K562 (cell line): ENCODE data around the gene ZFAND3. TPM values are rescaled to one million over a fixed set of nuclear protein-coding genes. Genes with fewer than 3 reads are reported as not detected.

Source experiments
- ATAC-seq: fragments of 200-7000 bp; cut with Tn5 transposase; 3 replicates; pipeline ENCODE4 v1.9.1; 2020; ENCODE audit warnings: moderate library complexity
- BruUV-seq: library from RNA; stranded (reverse); fragments of 400-500 nt; replicated peaks from 2 replicates; lab custom pipeline; 2021; lab: Mats Ljungman, UMichigan
- CTCF ChIA-PET: fragments of 300-600 bp; formaldehyde crosslinking; extraction: SDS; loops from one replicate; lab custom pipeline; 2021; ENCODE audit warnings: low intra/inter-chr PET ratio; lab: Yijun Ruan, JAX
- POLR2A ChIA-PET: fragments of 300-600, 350-650 bp; sonication (Branson Sonifier 250); formaldehyde crosslinking; extraction: SDS; loops from one replicate; lab custom pipeline; 2021; ENCODE audit warnings: antibody characterized with exemption, inconsistent platforms; lab: Yijun Ruan, JAX
- DNase-seq, 4 experiments: peaks; one replicate each; pipeline versions ENCODE4 v3.0.0 to v3.0.0-alpha.2; 2011 to 2018; ENCODE audit warnings: low spot score in 3 of 4, mixed read lengths in 3 of 4; ENCODE audit errors: extremely low read depth in 1 of 4
- FAIRE-seq: peaks from 2 replicates; lab custom pipeline; 2011; peaks lifted over from hg19 to GRCh38; lab: Jason Lieb, UNC
- H2AFZ ChIP-seq: 2 replicates; pipeline ENCODE4 v1.6.0; 2011; ENCODE audit warnings: low read depth, low read length, control low read depth, inconsistent platforms
- H3K27ac ChIP-seq: fragments of 200-600 bp; 3 replicates; pipeline ENCODE4 v1.8.0; 2011; ENCODE audit warnings: low read depth, mild to moderate bottlenecking, control low read depth, inconsistent platforms, low read length, moderate library complexity, mixed read lengths; ENCODE audit errors: extremely low read depth
- H3K27me3 ChIP-seq, 2 experiments: fragments of 300-600 bp in 1 of 2; 2 replicates in 1 of 2; 3 replicates in 1 of 2; pipeline versions ENCODE4 v1.6.0 to v1.8.0; 2011; ENCODE audit warnings: inconsistent platforms in 2 of 2, low read length in 2 of 2, mild to moderate bottlenecking in 1 of 2, mixed read lengths in 1 of 2, moderate library complexity in 1 of 2; ENCODE audit not compliant: control insufficient read depth in 2 of 2, insufficient read depth in 2 of 2
- H3K36me3 ChIP-seq: fragments of 300-600 bp; 3 replicates; pipeline ENCODE4 v1.8.0; 2011; ENCODE audit warnings: mild to moderate bottlenecking, low read length, inconsistent platforms; ENCODE audit not compliant: control insufficient read depth, insufficient read depth
- H3K4me1 ChIP-seq, 2 experiments: fragments of 200-600 bp in 1 of 2; replicated peaks in 1 of 2; 2 replicates in 1 of 2; 3 replicates in 1 of 2; pipeline versions ENCODE4 v1.5.1 to v1.8.0; 2011; ENCODE audit warnings: inconsistent platforms in 2 of 2, low read length in 2 of 2, mild to moderate bottlenecking in 1 of 2, mixed read lengths in 1 of 2, moderate library complexity in 1 of 2; ENCODE audit not compliant: control insufficient read depth in 2 of 2, insufficient read depth in 2 of 2
- H3K4me2 ChIP-seq: 2 replicates; pipeline ENCODE4 v1.6.1; 2011; ENCODE audit warnings: low read length, control low read depth, inconsistent platforms, mixed read lengths; ENCODE audit not compliant: insufficient read depth
- H3K4me3 ChIP-seq: fragments of 200-600 bp; sonication (generic), shearing (Covaris generic); 2 replicates; pipeline ENCODE4 v1.5.1; 2016; ENCODE audit warnings: control low read depth, inconsistent platforms
- H3K79me2 ChIP-seq: fragments of 200-600 bp; 3 replicates; pipeline ENCODE4 v1.8.0; 2011; ENCODE audit warnings: low read length, inconsistent platforms; ENCODE audit not compliant: control insufficient read depth, insufficient read depth
- H3K9ac ChIP-seq, 2 experiments: 2 replicates each; pipeline versions ENCODE4 v1.6.0 to v1.6.1; 2011; ENCODE audit warnings: low read depth in 2 of 2, low read length in 2 of 2, control low read depth in 1 of 2, inconsistent platforms in 1 of 2, mild to moderate bottlenecking in 1 of 2, mixed read lengths in 1 of 2; ENCODE audit not compliant: insufficient read depth in 1 of 2
- H3K9me1 ChIP-seq: one replicate; pipeline ENCODE4 v1.6.0; 2011; ENCODE audit warnings: inconsistent platforms, mild to moderate bottlenecking, low read length, moderate library complexity; ENCODE audit not compliant: control insufficient read depth, insufficient read depth
- H3K9me3 ChIP-seq: replicated peaks from 2 replicates; pipeline ENCODE4 v1.5.1; 2011; ENCODE audit warnings: low read depth, low read length, inconsistent platforms; ENCODE audit not compliant: control insufficient read depth, insufficient read depth
- H4K20me1 ChIP-seq: replicated peaks from 2 replicates; pipeline ENCODE4 v1.6.1; 2011; ENCODE audit warnings: low read length, inconsistent platforms, mixed read lengths; ENCODE audit not compliant: control insufficient read depth, insufficient read depth
- BDP1 ChIP-seq: IDR thresholded peaks from 3 replicates; pipeline ENCODE4 v1.6.1; 2011; ENCODE audit not compliant: insufficient read length, insufficient read depth
- C11orf30 ChIP-seq: fragments of 450-650 bp; IDR thresholded peaks from 2 replicates; pipeline ENCODE4 v1.6.1; 2016; ENCODE audit warnings: low read depth, mild to moderate bottlenecking
- CEBPB ChIP-seq: fragments of 450-650 bp; IDR thresholded peaks from 2 replicates; pipeline ENCODE4 v1.6.1; 2016; ENCODE audit warnings: missing genetic modification characterization, missing compliant biosample characterization
- COPS2 ChIP-seq: fragments of 450-650 bp; conservative IDR thresholded peaks from 2 replicates; pipeline ENCODE4 v1.6.1; 2016; ENCODE audit warnings: mild to moderate bottlenecking, moderate library complexity
- ELF4 ChIP-seq: fragments of 450-650 bp; formaldehyde crosslinking; IDR thresholded peaks from 2 replicates; pipeline ENCODE4 v1.4.0; 2022; ENCODE audit warnings: missing genetic modification characterization
- HMG20A ChIP-seq: fragments of 450-650 bp; formaldehyde crosslinking; conservative IDR thresholded peaks from 2 replicates; pipeline ENCODE4 v1.4.0; 2020; ENCODE audit warnings: mild to moderate bottlenecking, mixed read lengths
- KAT7 ChIP-seq: sonication (generic); formaldehyde crosslinking; IDR thresholded peaks from 2 replicates; pipeline ENCODE4 v1.8.0; 2022; ENCODE audit warnings: missing genetic modification reagents, mild to moderate bottlenecking, borderline replicate concordance
- MAFF ChIP-seq: IDR thresholded peaks from 2 replicates; pipeline ENCODE4 v1.6.1; 2012; ENCODE audit warnings: low read length, improper control_type of control experiment
- MAFG ChIP-seq: fragments of 450-650 bp; conservative IDR thresholded peaks from 2 replicates; pipeline ENCODE4 v1.6.1; 2016; ENCODE audit warnings: missing genetic modification characterization, missing compliant biosample characterization
- MAFK ChIP-seq: IDR thresholded peaks from 2 replicates; pipeline ENCODE4 v1.6.1; 2011; ENCODE audit warnings: low read length, improper control_type of control experiment
- SETDB1 ChIP-seq: IDR thresholded peaks from one replicate; pipeline ENCODE4 v1.6.1; 2012; ENCODE audit warnings: low read length, control low read depth, inconsistent platforms
- TAF9B ChIP-seq: fragments of 450-650 bp; IDR thresholded peaks from 2 replicates; pipeline ENCODE4 v1.6.1; 2018; ENCODE audit warnings: mild to moderate bottlenecking; ENCODE audit not compliant: partially characterized antibody
- TAL1 ChIP-seq: fragments of 450-650 bp; IDR thresholded peaks from 2 replicates; pipeline ENCODE4 v1.6.1; 2016; ENCODE audit warnings: mild to moderate bottlenecking
- TRIM24 ChIP-seq, 2 experiments: fragments of 450-650 bp; IDR thresholded peaks; 2 replicates each; pipeline ENCODE4 v1.6.1; 2016
- ZFP30 ChIP-seq: fragments of 250-450 bp; sonication (Bioruptor Pico); IDR thresholded peaks from 2 replicates; pipeline ENCODE4 v1.8.0; 2022; ENCODE audit warnings: moderate library complexity, mild to moderate bottlenecking, inconsistent platforms, borderline replicate concordance
- ZNF316 ChIP-seq: fragments of 450-650 bp; IDR thresholded peaks from 2 replicates; pipeline ENCODE4 v1.6.1; 2016
- ZNF561 ChIP-seq: fragments of 450-650 bp; formaldehyde crosslinking; conservative IDR thresholded peaks from 2 replicates; pipeline ENCODE4 v1.4.0; 2020; ENCODE audit warnings: mild to moderate bottlenecking, moderate library complexity
- WGBS: fragments of 100-300 bp; shearing (Covaris generic); methylation state at CpG from one replicate; pipeline ENCODE4 v1.1.6; 2016; ENCODE audit warnings: low coverage, mixed read lengths; ENCODE audit not compliant: insufficient coverage; ENCODE audit errors: missing lambda C conversion rate; 5-methylcytosine and 5-hydroxymethylcytosine counted together
- in situ Hi-C: fragments of 300-500 bp; cut with MboI; formaldehyde crosslinking; loops from 4 replicates; pipeline ENCODE4 v1.15.0; 2018; ENCODE audit warnings: inconsistent platforms, mixed read lengths
- intact Hi-C: fragments of 100-400 bp; cut with micrococcal nuclease; formaldehyde crosslinking; loops from 2 replicates; pipeline ENCODE4 v1.14.2; 2022
- polyA plus RNA-seq, 8 experiments: library from polyadenylated mRNA; depleted of rRNA in 4 of 8; stranded (reverse) in 5 of 8; unstranded in 3 of 8; fragments of >200 nt; fragmentation: Nextera tagmentation in 2 of 8; fragmentation: Illumina TruSeq in 1 of 8; extraction: Ambion mirVana in 2 of 8; extraction: Trizol in 1 of 8; gene quantifications; 2 replicates each; pipeline versions ENCODE4 v1.2.1 to v1.2.3, GENCODE V29; 2011 to 2014; ENCODE audit warnings: inconsistent platforms in 1 of 8, missing spikeins in 1 of 8
- total RNA-seq, 7 experiments: library from RNA; depleted of rRNA in 6 of 7; stranded (reverse); fragments of >200 nt in 6 of 7; fragmentation: Illumina TruSeq in 2 of 7; extraction: Trizol in 2 of 7; gene quantifications; 2 replicates each; pipeline versions ENCODE4 v1.2.1 to v1.2.3, GENCODE V29; 2011 to 2021; ENCODE audit warnings: low replicate concordance in 1 of 7
- TF ChIP-seq, protein P1 (sequence below), 2 experiments: IDR thresholded peaks; 2 replicates each; pipeline ENCODE4 v1.6.1; 2011; ENCODE audit warnings: borderline replicate concordance in 1 of 2, control low read depth in 1 of 2, low read depth in 1 of 2, low read length in 1 of 2, mild to moderate bottlenecking in 1 of 2, mixed read lengths in 1 of 2, moderate library complexity in 1 of 2; ENCODE audit not compliant: insufficient read depth in 1 of 2, insufficient read length in 1 of 2, poor library complexity in 1 of 2, severe bottlenecking in 1 of 2; ENCODE audit errors: extremely low read depth in 1 of 2

The ZFAND3 gene
- total and polyA plus RNA-seq, 9 of the 15 experiments (the other 6 are each of a cell fraction or from before 2014, with no cell fraction given) = 0.81 to 26.6 (median 11.8) TPM

DNA sequence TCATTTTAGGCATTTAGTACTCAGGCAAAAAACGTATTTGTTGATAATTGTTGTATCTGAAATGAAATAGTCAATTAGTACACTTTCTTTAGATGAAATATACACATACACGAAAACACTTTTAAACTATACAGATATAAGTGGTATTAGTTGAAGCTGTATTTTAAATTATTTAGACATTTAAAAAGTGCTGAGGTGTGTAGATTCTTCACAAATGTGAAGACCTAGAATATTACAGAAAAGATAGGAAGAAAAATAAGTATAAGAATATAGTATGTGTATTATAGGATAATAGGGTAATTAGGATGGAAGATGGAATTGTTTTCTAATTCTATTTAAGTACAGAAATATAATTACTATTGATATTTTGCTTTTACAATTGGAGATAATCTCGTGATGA is 4.6 kb downstream of the ZFAND3 start:
- no peaks in the 10 kb centered on the region for H3K27me3 ChIP-seq
- H2AFZ ChIP-seq = no peak overlapping the region
- intact Hi-C loops = no loop called here
- peaks cover 13% of the 10 kb centered on the region for H3K9me1 ChIP-seq
- DNase-seq (no peak), ATAC-seq (no peak), FAIRE-seq (no peak)
- WGBS = 63% methylated on average over 3 of the region's 3 CpGs
- ChIA-PET POLR2A (interaction anchor here (0.6 kb wide), 2 partner anchors 16 to 440 kb away, joined by 3 read pairs; no protein-coding TSS in a partner anchor), CTCF (no interaction called here)
- H3K4me1 ChIP-seq = peaks cover 13 to 36% of the 10 kb centered on the region in 2 experiments; a peak in 4 of 5 replicates
- H3K4me3 ChIP-seq = no peak overlapping the region
- H3K27ac ChIP-seq = no peak overlapping the region
- no TSS peak for BruUV-seq
- H3K36me3 ChIP-seq = no peaks in the 10 kb centered on the region; the same call in 1 of the 3 replicates
- H3K9ac ChIP-seq = no peak overlapping the region
- no peaks in the 10 kb centered on the region for H3K9me3 ChIP-seq
- H3K79me2 ChIP-seq = peaks cover 87% of the 10 kb centered on the region
- H3K4me2 ChIP-seq = no peak overlapping the region
- in situ Hi-C loops = no loop called here
- TF ChIP-seq MAFK = no peak; the same call in 1 of the 2 replicates
- peak; percentile 75 for TF ChIP-seq C11orf30
- TF ChIP-seq TAF9B = peak; percentile 21
- TF ChIP-seq MAFG = peak; percentile 65
- TF ChIP-seq ZNF316 = peak; percentile 92
- TF ChIP-seq MAFF = 0 out of 2 replicates have a peak, but pooled peaks have one; percentile 38
- peaks cover 47% of the 10 kb centered on the region for H4K20me1 ChIP-seq

DNA sequence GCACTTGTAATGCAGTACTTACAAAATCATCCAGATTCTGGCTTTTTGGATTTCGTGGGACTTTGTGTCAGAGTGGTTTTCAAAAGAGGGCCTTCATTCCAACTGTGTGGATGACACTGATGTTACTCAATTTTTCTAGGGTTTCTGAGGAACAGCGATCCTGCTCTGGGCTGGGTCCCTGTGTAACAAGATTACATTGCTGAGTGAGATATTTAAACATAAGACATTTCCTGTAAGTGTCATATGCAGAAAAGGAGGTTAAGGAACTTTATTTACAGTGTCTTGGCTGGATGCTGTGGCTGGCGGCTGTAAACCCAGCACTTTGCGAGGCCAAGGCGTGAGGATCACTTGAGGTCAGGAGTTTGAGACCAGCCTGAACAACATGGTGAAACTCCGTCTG is 6.7 kb downstream of the ZFAND3 start:
- H3K27me3 ChIP-seq = no peaks in the 10 kb centered on the region
- no peak overlapping the region for H2AFZ ChIP-seq
- H3K9me1 ChIP-seq = peaks cover 13% of the 10 kb centered on the region
- intact Hi-C loops = no loop called here
- ChIA-PET POLR2A (interaction anchor here (1.0 to 3.7 kb wide), 2 partner anchors 8 to 12 kb away, joined by 3 to 26 read pairs; partner anchors contain the start of gene ZFAND3), CTCF (no interaction called here)
- WGBS = 83% methylated on average over 6 of the region's 6 CpGs
- ATAC-seq (no peak), FAIRE-seq (no peak), DNase-seq (no peak)
- H3K9me3 ChIP-seq = no peaks in the 10 kb centered on the region
- no peak overlapping the region for H3K4me2 ChIP-seq
- H3K4me1 ChIP-seq = peaks cover 13 to 31% of the 10 kb centered on the region in 2 experiments; a peak in 4 of 5 replicates
- no peaks in the 10 kb centered on the region; the same call in 1 of the 3 replicates for H3K36me3 ChIP-seq
- no peak overlapping the region for H3K27ac ChIP-seq
- H3K9ac ChIP-seq = no peak overlapping the region
- H3K79me2 ChIP-seq = peaks cover 96% of the 10 kb centered on the region
- no TSS peak for BruUV-seq
- in situ Hi-C loops = no loop called here
- H3K4me3 ChIP-seq = no peak overlapping the region
- peaks cover 52% of the 10 kb centered on the region for H4K20me1 ChIP-seq
- TF ChIP-seq TAL1 (no peak), CEBPB (tag) (no peak), ZNF561 (no peak), KAT7 (CRISPR knock-in tag) (no peak), ELF4 (CRISPR knock-in tag) (no peak), HMG20A (CRISPR knock-in tag) (no peak), COPS2 (no peak), TRIM24 (IDR thresholded peaks at IDR 0.05) (no peak), BDP1 (no peak), ZFP30 (CRISPR knock-in tag) (no peak), SETDB1 (no peak)
- TF ChIP-seq, protein P1, sequence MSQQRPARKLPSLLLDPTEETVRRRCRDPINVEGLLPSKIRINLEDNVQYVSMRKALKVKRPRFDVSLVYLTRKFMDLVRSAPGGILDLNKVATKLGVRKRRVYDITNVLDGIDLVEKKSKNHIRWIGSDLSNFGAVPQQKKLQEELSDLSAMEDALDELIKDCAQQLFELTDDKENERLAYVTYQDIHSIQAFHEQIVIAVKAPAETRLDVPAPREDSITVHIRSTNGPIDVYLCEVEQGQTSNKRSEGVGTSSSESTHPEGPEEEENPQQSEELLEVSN (IDR thresholded peaks at IDR 0.05; ENCODE audit: borderline replicate concordance in 1 of 2, extremely low read depth in 1 of 2, insufficient read depth in 1 of 2, insufficient read length in 1 of 2, low read depth in 1 of 2, low read length in 1 of 2, poor library complexity in 1 of 2, severe bottlenecking in 1 of 2) = no peak
